Common myeloid progenitor, CD34-positive (primary cell): Measurements from ENCODE around the gene DNTTIP2.

ENCODE experiments used
- CTCF ChIA-PET: fragments of 350-600 bp; sonication (Branson Sonifier 250); formaldehyde crosslinking; loops from one replicate; lab custom pipeline; 2021; ENCODE audit warnings: antibody characterized with exemption; lab: Charles Lee
- POLR2A ChIA-PET: fragments of 350-600 bp; sonication (Branson Sonifier 250); formaldehyde crosslinking; loops from one replicate; lab custom pipeline; 2021; ENCODE audit warnings: antibody characterized with exemption; lab: Charles Lee
- DNase-seq, 3 donors: peaks; one replicate each; pipeline versions ENCODE4 v3.0.0 to v3.0.0-alpha.2; 2013
- H3K27ac ChIP-seq, 2 experiments: 1 replicate in 1 of 2; 2 replicates in 1 of 2; pipeline ENCODE4 v1.7.0; 2013; ENCODE audit warnings: inconsistent platforms in 2 of 2, low read length in 2 of 2, mild to moderate bottlenecking in 2 of 2, low read depth in 1 of 2, moderate library complexity in 1 of 2; ENCODE audit not compliant: severe bottlenecking in 2 of 2, insufficient read depth in 1 of 2, poor library complexity in 1 of 2
- H3K27me3 ChIP-seq, 5 experiments: replicated peaks in 2 of 5; 1 replicate in 3 of 5; 2 replicates in 2 of 5; pipeline versions ENCODE4 v1.6.1 to v1.7.0; 2013; ENCODE audit warnings: low read length in 4 of 5, mild to moderate bottlenecking in 2 of 5, moderate library complexity in 2 of 5, inconsistent platforms in 1 of 5; ENCODE audit not compliant: insufficient read depth in 5 of 5, control insufficient read depth in 4 of 5
- H3K36me3 ChIP-seq, 4 experiments: 1 replicate in 2 of 4; 2 replicates in 2 of 4; pipeline versions ENCODE4 v1.6.1 to v1.7.0; 2013; ENCODE audit warnings: low read length in 3 of 4, control low read depth in 1 of 4, mild to moderate bottlenecking in 1 of 4; ENCODE audit not compliant: control insufficient read depth in 4 of 4, insufficient read depth in 4 of 4
- H3K4me1 ChIP-seq, 4 experiments: 1 replicate in 3 of 4; 2 replicates in 1 of 4; pipeline versions ENCODE4 v1.6.1 to v1.7.1; 2013; ENCODE audit warnings: low read length in 3 of 4, mild to moderate bottlenecking in 3 of 4, control low read depth in 1 of 4, inconsistent platforms in 1 of 4, moderate library complexity in 1 of 4; ENCODE audit not compliant: control insufficient read depth in 4 of 4, insufficient read depth in 4 of 4; ENCODE audit errors: control extremely low read depth in 1 of 4
- H3K4me3 ChIP-seq, 7 experiments: 1 replicate in 4 of 7; 2 replicates in 3 of 7; pipeline versions ENCODE4 v1.5.1 to v1.7.0; 2013; ENCODE audit warnings: mild to moderate bottlenecking in 7 of 7, low read length in 6 of 7, moderate library complexity in 6 of 7, inconsistent platforms in 2 of 7, low read depth in 2 of 7, control low read depth in 1 of 7; ENCODE audit not compliant: insufficient read depth in 4 of 7, control insufficient read depth in 1 of 7; ENCODE audit errors: extremely low read depth in 1 of 7
- H3K9me3 ChIP-seq, 5 experiments: 1 replicate in 4 of 5; 2 replicates in 1 of 5; pipeline versions ENCODE4 v1.6.1 to v1.7.1; 2013; ENCODE audit warnings: low read length in 4 of 5, mild to moderate bottlenecking in 2 of 5, inconsistent platforms in 1 of 5, low read depth in 1 of 5, moderate library complexity in 1 of 5; ENCODE audit not compliant: control insufficient read depth in 4 of 5, insufficient read depth in 2 of 5; ENCODE audit errors: control extremely low read depth in 1 of 5
- WGBS: methylation state at CpG from one replicate; pipeline ENCODE4 v1.1.5; 2013; ENCODE audit not compliant: insufficient coverage; 5-methylcytosine and 5-hydroxymethylcytosine counted together

DNTTIP2 gene

DNA sequence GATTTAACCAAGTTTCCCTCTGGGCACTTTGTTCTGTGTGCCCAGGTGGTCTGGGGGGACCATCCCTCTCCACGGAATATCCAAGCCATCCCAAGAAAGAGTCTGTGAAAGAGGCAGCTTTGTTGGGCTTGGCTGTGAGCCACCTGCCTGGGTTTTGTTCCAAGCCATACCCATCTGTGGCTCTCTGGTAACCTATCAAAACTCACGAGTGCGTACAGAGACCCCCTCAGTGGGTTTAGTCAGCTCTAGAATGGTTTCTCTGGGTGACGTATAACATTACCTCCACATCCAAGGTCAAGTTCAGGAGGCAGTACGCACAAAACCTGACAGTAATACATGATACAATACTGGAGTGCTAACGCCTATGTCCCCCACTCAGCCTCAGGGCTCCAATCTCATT lies 54.2 kb downstream of the DNTTIP2 start:
- H3K4me3 ChIP-seq: no peak overlapping the region
- no peak overlapping the region for H3K27ac ChIP-seq
- no peaks in the 10 kb centered on the region for H3K4me1 ChIP-seq
- peaks cover 0 to 2% (median 0%) of the 10 kb centered on the region in 5 experiments for H3K27me3 ChIP-seq
- H3K36me3 ChIP-seq: no peaks in the 10 kb centered on the region
- no peaks in the 10 kb centered on the region for H3K9me3 ChIP-seq
- 93% methylated on average over 5 of the region's 6 CpGs for WGBS
- ChIA-PET CTCF (interaction anchor here (2.4 kb wide), 1 partner anchor 10 kb away, joined by 6 read pairs; no protein-coding TSS in a partner anchor), POLR2A (no interaction called here)
- DNase-seq: no peak

DNA sequence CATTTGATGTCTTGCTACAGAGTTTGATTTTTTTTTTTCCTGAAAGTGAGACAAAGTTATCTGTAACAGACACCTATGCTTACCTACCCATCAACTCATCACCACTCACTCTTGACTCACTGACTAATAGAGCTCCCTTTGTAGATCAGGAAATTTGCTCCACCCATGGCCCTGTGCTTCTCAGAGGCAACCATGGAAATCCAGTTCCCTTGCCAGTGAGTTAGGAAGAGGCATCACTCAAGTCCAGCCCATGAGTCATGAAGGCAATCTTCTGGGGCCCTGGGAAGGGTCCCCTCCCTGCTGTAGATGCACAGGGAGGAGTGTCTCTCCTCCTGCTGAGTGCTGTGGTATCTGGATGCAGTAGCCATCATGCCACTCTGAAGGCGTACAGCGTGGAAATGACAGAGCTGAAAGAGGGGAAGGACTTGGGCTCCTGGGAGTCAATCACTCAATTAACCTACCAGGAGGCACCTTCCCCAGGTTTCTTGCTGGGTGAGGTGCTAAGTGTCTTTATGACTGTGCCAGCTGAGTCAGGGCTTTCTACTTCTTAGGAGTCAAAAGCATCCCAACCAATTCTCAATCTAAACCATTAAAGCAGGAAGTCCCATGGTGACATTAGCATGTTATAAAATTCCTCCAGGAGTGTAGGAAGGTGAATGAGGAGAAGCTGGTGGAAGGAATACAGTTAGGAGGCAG lies 56.1 kb downstream of the DNTTIP2 start:
- POLR2A ChIA-PET: no interaction called here
- WGBS: no CpG with 5 or more reads among the region's 2 CpGs
- Histone ChIP-seq H3K27me3 (peaks cover 0 to 2% (median 0%) of the 10 kb centered on the region in 5 experiments), H3K4me1 (peaks cover 9 to 14% (median 13%) of the 10 kb centered on the region in 4 experiments), H3K9me3 (no peaks in the 10 kb centered on the region), H3K36me3 (no peaks in the 10 kb centered on the region), H3K27ac (no peak overlapping the region), H3K4me3 (no peak overlapping the region)
- CTCF ChIA-PET: interaction anchor here (1.3 to 2.4 kb wide), 2 partner anchors 9 to 21 kb away, joined by 3 to 7 read pairs; no protein-coding TSS in a partner anchor
- DNase-seq: no peak

DNA sequence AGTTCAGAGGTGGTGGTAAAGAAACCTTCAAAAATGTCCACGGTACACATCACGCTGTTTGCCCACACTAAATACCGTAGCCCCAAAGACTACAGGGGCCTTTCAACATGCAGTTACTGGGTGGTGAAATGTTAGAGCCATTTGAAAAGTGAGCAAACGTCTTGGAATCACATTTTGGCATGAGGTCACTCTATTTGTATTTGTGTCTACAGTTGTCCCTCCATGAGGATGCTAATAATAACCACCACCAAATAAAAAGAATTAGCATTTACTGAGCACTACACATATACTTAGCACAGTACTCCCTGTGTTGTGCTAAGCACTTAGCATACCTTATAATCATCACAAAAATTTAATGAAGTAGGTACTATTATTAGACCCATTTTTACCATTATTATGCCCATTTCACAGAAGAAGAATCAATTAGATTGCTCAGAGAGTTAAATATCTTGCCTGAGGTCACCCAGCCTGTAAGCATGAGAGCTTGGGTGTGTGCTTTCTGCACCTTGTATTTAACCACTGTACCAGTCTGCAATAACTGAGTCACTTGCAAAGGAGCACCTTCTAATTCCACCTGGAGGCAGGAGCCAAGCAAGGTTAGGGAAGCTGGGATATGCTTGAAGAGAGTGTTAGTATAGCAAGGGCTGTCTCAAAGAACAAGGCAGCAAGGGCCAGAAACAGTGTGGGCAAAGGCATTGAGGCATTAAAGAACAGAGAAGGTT lies 57.4 kb downstream of the DNTTIP2 start:
- H3K36me3 ChIP-seq: no peaks in the 10 kb centered on the region
- H3K27me3 ChIP-seq: peaks cover 0 to 2% (median 0%) of the 10 kb centered on the region in 5 experiments
- POLR2A ChIA-PET: no interaction called here
- H3K27ac ChIP-seq: no peak overlapping the region
- CTCF ChIA-PET: interaction anchor here (0.6 to 2.4 kb wide), 4 partner anchors 7 to 192 kb away, joined by 3 to 7 read pairs (median 3); no protein-coding TSS in a partner anchor
- H3K9me3 ChIP-seq: no peaks in the 10 kb centered on the region
- 94% methylated on average over 3 of the region's 4 CpGs for WGBS
- H3K4me1 ChIP-seq: peaks cover 16 to 27% (median 25%) of the 10 kb centered on the region in 4 experiments
- no peak overlapping the region for H3K4me3 ChIP-seq
- no peak for DNase-seq

GRCh38 chr1:93820554-93821422 lies 58.2 kb downstream of the DNTTIP2 start:
- H3K36me3 ChIP-seq: no peaks in the 10 kb centered on the region
- 94% methylated on average over 3 of the region's 10 CpGs for WGBS
- CTCF ChIA-PET: interaction anchor here (0.9 to 10.1 kb wide), 3 partner anchors 22 to 201 kb away, joined by 3 to 197 read pairs (median 4); no protein-coding TSS in a partner anchor
- H3K4me3 ChIP-seq: no peak overlapping the region
- DNase-seq: no peak
- H3K9me3 ChIP-seq: no peaks in the 10 kb centered on the region
- POLR2A ChIA-PET: no interaction called here
- H3K4me1 ChIP-seq: peaks cover 20 to 35% (median 33%) of the 10 kb centered on the region in 4 experiments
- H3K27me3 ChIP-seq: peaks cover 0 to 2% (median 0%) of the 10 kb centered on the region in 5 experiments
- H3K27ac ChIP-seq: no peak overlapping the region

- ChIA-PET POLR2A (no interaction called here), CTCF (interaction anchor here (0.9 to 12.2 kb wide), 4 partner anchors 12 to 381 kb away, joined by 3 to 256 read pairs (median 100); no protein-coding TSS in a partner anchor)
- DNase-seq: no peak
- Histone ChIP-seq H3K4me3 (no peak overlapping the region), H3K27me3 (peaks cover 0 to 2% (median 0%) of the 10 kb centered on the region in 5 experiments), H3K4me1 (peaks cover 25 to 52% (median 47%) of the 10 kb centered on the region in 4 experiments), H3K9me3 (no peaks in the 10 kb centered on the region), H3K27ac (no peak overlapping the region), H3K36me3 (no peaks in the 10 kb centered on the region)
These were observed 60.4 kb downstream of the DNTTIP2 start for GRCh38 chr1:93818570-93818959.

GRCh38 chr1:93817819-93818569 lies 61.0 kb downstream of the DNTTIP2 start:
- Histone ChIP-seq H3K4me3 (peak overlapping the region in 3 of 7 experiments; percentile 27 to 39 (median 38)), H3K9me3 (no peaks in the 10 kb centered on the region), H3K27ac (no peak overlapping the region), H3K27me3 (peaks cover 0 to 2% (median 0%) of the 10 kb centered on the region in 5 experiments), H3K36me3 (no peaks in the 10 kb centered on the region), H3K4me1 (peaks cover 25 to 52% (median 47%) of the 10 kb centered on the region in 4 experiments)
- ChIA-PET CTCF (interaction anchor here (0.9 to 12.2 kb wide), 6 partner anchors 12 to 381 kb away, joined by 3 to 256 read pairs (median 4); no protein-coding TSS in a partner anchor), POLR2A (interaction anchor here (1.1 kb wide), 1 partner anchor 30 kb away, joined by 3 read pairs; no protein-coding TSS in a partner anchor)
- DNase-seq: peak in 2 of 3 donors; percentile 57 to 74
- WGBS: 51% methylated on average over 8 of the region's 12 CpGs
